CD4-positive, alpha-beta T cell (primary cell): ENCODE data around the gene CLN3. TPM values are rescaled to one million over a fixed set of nuclear protein-coding genes. Genes with fewer than 3 reads are reported as not detected.
"Not testable (repeated sequence)": the region's sequence is repeated elsewhere in the genome, so short reads cannot be mapped to it uniquely, and the experiment has no call there.

Experiments used
- ATAC-seq: fragments of 200-7000 bp; cut with Tn5 transposase; one replicate; pipeline ENCODE4 v1.10.0; 2022; ENCODE audit warnings: mild to moderate bottlenecking; ENCODE audit not compliant: poor library complexity
- CTCF ChIA-PET: fragments of 350-600 bp; sonication (Branson Sonifier 250); formaldehyde crosslinking; loops from one replicate; lab custom pipeline; 2021; ENCODE audit warnings: antibody characterized with exemption, inconsistent platforms; lab: Charles Lee
- POLR2A ChIA-PET: fragments of 350-600 bp; sonication (Branson Sonifier 250); formaldehyde crosslinking; loops from one replicate; lab custom pipeline; 2021; ENCODE audit warnings: antibody characterized with exemption, inconsistent platforms; lab: Charles Lee
- DNase-seq, 14 experiments: peaks; one replicate each; pipeline ENCODE4 v3.0.0-alpha.2; 2013 to 2020; ENCODE audit warnings: mixed read lengths in 2 of 14
- H3K27ac ChIP-seq, 2 donors: one replicate each; pipeline versions ENCODE4 v1.5.1 to v1.7.0; 2013; ENCODE audit warnings: low read length in 2 of 2, low read depth in 1 of 2, mild to moderate bottlenecking in 1 of 2
- H3K27me3 ChIP-seq, 2 experiments: 1 replicate in 1 of 2; 2 replicates in 1 of 2; pipeline versions ENCODE4 v1.6.1 to v1.7.0; 2013; ENCODE audit warnings: low read length in 2 of 2, control low read depth in 1 of 2, mild to moderate bottlenecking in 1 of 2, moderate library complexity in 1 of 2; ENCODE audit not compliant: insufficient read depth in 2 of 2, control insufficient read depth in 1 of 2
- H3K36me3 ChIP-seq: one replicate; pipeline ENCODE4 v1.6.1; 2013; ENCODE audit warnings: low read length, control low read depth; ENCODE audit not compliant: insufficient read depth
- H3K4me1 ChIP-seq: one replicate; pipeline ENCODE4 v1.6.1; 2013; ENCODE audit warnings: low read length, control low read depth; ENCODE audit not compliant: insufficient read depth
- H3K4me3 ChIP-seq: one replicate; pipeline ENCODE4 v1.5.1; 2013; ENCODE audit warnings: mild to moderate bottlenecking, low read length, moderate library complexity
- H3K9me3 ChIP-seq, 2 experiments: 1 replicate in 1 of 2; 2 replicates in 1 of 2; pipeline versions ENCODE4 v1.6.1 to v1.7.0; 2013; ENCODE audit warnings: low read length in 2 of 2, mild to moderate bottlenecking in 2 of 2, control low read depth in 1 of 2, moderate library complexity in 1 of 2; ENCODE audit not compliant: control insufficient read depth in 1 of 2, insufficient read depth in 1 of 2
- H3K27ac Mint-ChIP-seq: one replicate; pipeline ENCODE4 v1.8.0; 2020; ENCODE audit warnings: mixed read lengths
- H3K27me3 Mint-ChIP-seq: one replicate; pipeline ENCODE4 v1.8.0; 2021; ENCODE audit warnings: mixed read lengths
- H3K36me3 Mint-ChIP-seq: one replicate; pipeline ENCODE4 v1.8.0; 2021; ENCODE audit warnings: low read depth, mixed read lengths
- H3K4me1 Mint-ChIP-seq: one replicate; pipeline ENCODE4 v1.8.0; 2021; ENCODE audit warnings: low read depth, mixed read lengths
- H3K4me3 Mint-ChIP-seq: one replicate; pipeline ENCODE4 v1.8.0; 2020; ENCODE audit warnings: mild to moderate bottlenecking, mixed read lengths
- H3K9me3 Mint-ChIP-seq: one replicate; pipeline ENCODE4 v1.8.0; 2020; ENCODE audit warnings: mixed read lengths
- intact Hi-C, 2 experiments: fragments of 100-400 bp; cut with DNase I in 1 of 2; cut with micrococcal nuclease in 1 of 2; formaldehyde crosslinking; loops; one replicate each; pipeline versions ENCODE4 v1.15.1 to v1.9.0; 2023 to 2025; cut with DNase I, micrococcal nuclease
- total RNA-seq, 174 experiments: library from RNA in 2 of 174; stranded (reverse) in 2 of 174; gene quantifications; one replicate each; pipeline ENCODE4 v1.2.3 and lab custom pipeline; 2021 to 2026
- TF ChIP-seq, protein P1 (sequence below): fragments of 200-600 bp; IDR thresholded peaks from one replicate; pipeline ENCODE4 v1.8.0; 2022; ENCODE audit warnings: antibody characterized with exemption, mild to moderate bottlenecking

CLN3 gene
- total RNA-seq, 2 experiments from 2014 or later, result 42.7 to 46.3 TPM

- peaks cover 59% of the 10 kb centered on the region for H3K36me3 Mint-ChIP-seq
- CTCF ChIA-PET, result no interaction called here
- H3K27ac Mint-ChIP-seq, result peak overlapping the region; percentile 20
- H3K9me3 Mint-ChIP-seq, result no peaks in the 10 kb centered on the region
- H3K4me1 ChIP-seq, result peaks cover 42% of the 10 kb centered on the region
- H3K9me3 ChIP-seq, result no peaks in the 10 kb centered on the region
- no peak for ATAC-seq
- H3K36me3 ChIP-seq, result peaks cover 60% of the 10 kb centered on the region
- TF ChIP-seq, protein P1, sequence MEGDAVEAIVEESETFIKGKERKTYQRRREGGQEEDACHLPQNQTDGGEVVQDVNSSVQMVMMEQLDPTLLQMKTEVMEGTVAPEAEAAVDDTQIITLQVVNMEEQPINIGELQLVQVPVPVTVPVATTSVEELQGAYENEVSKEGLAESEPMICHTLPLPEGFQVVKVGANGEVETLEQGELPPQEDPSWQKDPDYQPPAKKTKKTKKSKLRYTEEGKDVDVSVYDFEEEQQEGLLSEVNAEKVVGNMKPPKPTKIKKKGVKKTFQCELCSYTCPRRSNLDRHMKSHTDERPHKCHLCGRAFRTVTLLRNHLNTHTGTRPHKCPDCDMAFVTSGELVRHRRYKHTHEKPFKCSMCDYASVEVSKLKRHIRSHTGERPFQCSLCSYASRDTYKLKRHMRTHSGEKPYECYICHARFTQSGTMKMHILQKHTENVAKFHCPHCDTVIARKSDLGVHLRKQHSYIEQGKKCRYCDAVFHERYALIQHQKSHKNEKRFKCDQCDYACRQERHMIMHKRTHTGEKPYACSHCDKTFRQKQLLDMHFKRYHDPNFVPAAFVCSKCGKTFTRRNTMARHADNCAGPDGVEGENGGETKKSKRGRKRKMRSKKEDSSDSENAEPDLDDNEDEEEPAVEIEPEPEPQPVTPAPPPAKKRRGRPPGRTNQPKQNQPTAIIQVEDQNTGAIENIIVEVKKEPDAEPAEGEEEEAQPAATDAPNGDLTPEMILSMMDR, result no peak
- no peaks in the 10 kb centered on the region for H3K27me3 ChIP-seq
- no peaks in the 10 kb centered on the region for H3K27me3 Mint-ChIP-seq
- H3K4me3 ChIP-seq, result no peak overlapping the region
- no peak for DNase-seq
- POLR2A ChIA-PET, result interaction anchor here (2.3 kb wide), 1 partner anchor 8 kb away, joined by 8 read pairs; the partner anchor contains the start of gene APOBR
- peak overlapping the region in 1 of 2 donors; percentile 35 for H3K27ac ChIP-seq
- intact Hi-C loops, result no loop called here
- H3K4me3 Mint-ChIP-seq, result no peak overlapping the region
- H3K4me1 Mint-ChIP-seq, result peaks cover 11% of the 10 kb centered on the region
These were observed 5.6 kb downstream of the CLN3 start for GRCh38 chr16:28486266-28486665.

- H3K27me3 Mint-ChIP-seq, H3K9me3 ChIP-seq, H3K9me3 Mint-ChIP-seq, H3K27me3 ChIP-seq, ATAC-seq, H3K4me3 ChIP-seq, H3K27ac Mint-ChIP-seq, H3K4me3 Mint-ChIP-seq, DNase-seq, intact Hi-C loops, H3K4me1 Mint-ChIP-seq, CTCF ChIA-PET, H3K27ac ChIP-seq: not testable (repeated sequence)
- H3K4me1 ChIP-seq, result peaks cover 16% of the 10 kb centered on the region
- H3K36me3 Mint-ChIP-seq, result peaks cover 76% of the 10 kb centered on the region
- POLR2A ChIA-PET, result interaction anchor here (0.9 kb wide), 1 partner anchor 11 kb away, joined by 3 read pairs; the partner anchor contains the start of gene APOBR
- H3K36me3 ChIP-seq, result peaks cover 69% of the 10 kb centered on the region
These were observed 8.5 kb downstream of the CLN3 start for GRCh38 chr16:28483361-28483760.

GRCh38 chr16:28482026-28482425 is 9.8 kb downstream of the CLN3 start:
- POLR2A ChIA-PET, result interaction anchor here (1.0 kb wide), 1 partner anchor 12 kb away, joined by 5 read pairs; the partner anchor contains the start of gene APOBR
- Mint-ChIP-seq H3K27me3 (no peaks in the 10 kb centered on the region), H3K27ac (no peak overlapping the region)

More at GRCh38 chr16:28482026-28482425, 9.8 kb downstream of the CLN3 start:
- Histone ChIP-seq H3K4me3 (no peak overlapping the region), H3K27ac (no peak overlapping the region), H3K27me3 (no peaks in the 10 kb centered on the region), H3K36me3 (peaks cover 64% of the 10 kb centered on the region), H3K9me3 (no peaks in the 10 kb centered on the region), H3K4me1 (peaks cover 7% of the 10 kb centered on the region)
- H3K9me3 Mint-ChIP-seq, result no peaks in the 10 kb centered on the region
- intact Hi-C loops, result no loop called here
- CTCF ChIA-PET, result interaction anchor here (0.7 kb wide), 1 partner anchor 44 kb away, joined by 3 read pairs; no protein-coding TSS in a partner anchor
- peaks cover 75% of the 10 kb centered on the region for H3K36me3 Mint-ChIP-seq
- no peak for DNase-seq
- H3K4me3 Mint-ChIP-seq, result no peak overlapping the region
- TF ChIP-seq, protein P1, result no peak
- no peak for ATAC-seq
- H3K4me1 Mint-ChIP-seq, result no peaks in the 10 kb centered on the region
